GM12891 (cell line): ENCODE data around the gene RHBDD1.

Experiments used
- POLR2A ChIP-seq: IDR thresholded peaks from 2 replicates; pipeline ENCODE4 v1.6.1; 2011; ENCODE audit warnings: low read depth, low read length, control low read depth
- POLR2AphosphoS5 ChIP-seq: IDR thresholded peaks from 2 replicates; pipeline ENCODE4 v1.6.1; 2011; ENCODE audit warnings: low read depth, low read length, control low read depth
- POU2F2 ChIP-seq: IDR thresholded peaks from 2 replicates; pipeline ENCODE4 v1.6.1; 2011; ENCODE audit warnings: low read depth, mild to moderate bottlenecking, control low read depth, low read length, moderate library complexity
- SPI1 ChIP-seq: IDR thresholded peaks from 2 replicates; pipeline ENCODE4 v1.6.1; 2011; ENCODE audit warnings: low read depth, low read length, control low read depth
- TAF1 ChIP-seq: IDR thresholded peaks from 2 replicates; pipeline ENCODE4 v1.6.1; 2011; ENCODE audit warnings: low read depth, low read length, control low read depth

DNA sequence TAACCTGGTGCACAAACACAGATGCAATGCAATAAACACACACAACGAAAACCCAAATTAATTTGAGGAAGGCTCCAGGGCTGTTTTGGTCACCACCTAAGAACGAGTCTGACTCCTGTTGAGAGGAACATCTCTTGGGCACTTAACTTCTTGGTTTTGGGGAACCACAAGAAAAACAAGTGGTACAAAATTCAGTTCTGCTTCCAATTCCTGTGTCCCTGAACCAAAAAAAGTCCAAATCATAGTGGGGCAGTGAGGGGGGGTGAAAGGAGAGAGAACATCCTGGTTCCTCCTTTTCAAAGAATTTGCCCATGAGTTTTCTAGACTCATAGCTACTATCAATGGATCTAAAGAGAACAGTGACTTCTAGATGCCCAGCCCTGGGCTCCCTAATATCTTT lies 184.6 kb downstream of the RHBDD1 start:
- TF ChIP-seq POLR2A (no peak), TAF1 (no peak), POLR2AphosphoS5 (no peak), SPI1 (no peak), POU2F2 (no peak)
